Stimulated activated CD8-positive, alpha-beta memory T cell treated with anti-CD3 and anti-CD28 coated beads, Interleukin-12 subunit alpha, Interleukin-12 subunit beta, amount 100 ng/mL, for 24 hours (primary cell): ENCODE results near the gene RNF103.

Source experiments
- DNase-seq: peaks from one replicate; pipeline ENCODE4 v3.0.0-alpha.2; 2020; ENCODE audit errors: extremely low read depth

RNF103 gene

GRCh38 chr2:86566821-86567190 lies 56.9 kb downstream of the RNF103 start:
- DNase-seq, result no peak

- no peak for DNase-seq
Measured at GRCh38 chr2:86566158-86566820, 57.4 kb downstream of the RNF103 start.

GRCh38 chr2:86563650-86564061 lies 60.0 kb downstream of the RNF103 start:
- no peak for DNase-seq

DNA sequence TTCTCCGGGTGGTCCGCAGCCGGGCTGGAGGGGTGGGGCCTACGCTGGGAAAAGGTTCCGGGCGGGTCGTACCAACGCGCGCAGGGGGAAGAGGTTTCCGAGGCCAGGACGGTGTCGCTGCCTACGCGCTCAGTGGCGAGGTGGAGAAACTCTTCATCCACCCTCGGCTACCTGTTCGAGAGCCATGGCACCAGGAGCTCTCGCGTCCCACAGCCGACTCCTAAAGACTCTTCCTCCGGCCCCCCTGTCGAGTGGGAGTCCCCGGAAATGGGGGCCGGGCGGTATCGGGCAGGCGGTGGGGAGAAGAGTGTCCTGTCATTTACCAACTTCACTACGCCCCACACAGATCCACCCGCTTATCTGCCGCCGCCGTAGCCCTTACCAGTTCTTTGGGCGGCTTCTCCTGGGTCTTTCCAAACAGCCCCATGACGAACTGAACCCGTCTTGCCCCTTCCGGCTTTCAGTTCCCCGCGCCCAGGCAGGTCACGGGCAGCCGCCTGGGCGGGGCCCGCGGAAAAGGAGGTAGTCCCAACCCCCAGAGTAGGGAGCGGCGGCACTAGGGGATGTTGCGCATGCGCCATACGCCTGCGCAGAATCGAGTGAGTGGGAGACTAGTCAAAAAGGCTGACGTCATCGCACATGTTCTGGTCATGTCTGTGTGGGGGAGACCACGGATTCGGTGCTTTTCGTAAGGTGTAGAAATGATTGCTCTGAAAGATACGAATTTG lies 60.6 kb downstream of the RNF103 start, which contains the start of gene CHMP3:
CHMP3 (minus strand) TSS at position 522 of the 728 bp plus-strand sequence; CDS start at position 427, 95 bp downstream.
- DNase-seq, result peak; percentile 92

GRCh38 chr2:86562485-86562921 lies 61.2 kb downstream of the RNF103 start:
- DNase-seq, result no peak

DNA sequence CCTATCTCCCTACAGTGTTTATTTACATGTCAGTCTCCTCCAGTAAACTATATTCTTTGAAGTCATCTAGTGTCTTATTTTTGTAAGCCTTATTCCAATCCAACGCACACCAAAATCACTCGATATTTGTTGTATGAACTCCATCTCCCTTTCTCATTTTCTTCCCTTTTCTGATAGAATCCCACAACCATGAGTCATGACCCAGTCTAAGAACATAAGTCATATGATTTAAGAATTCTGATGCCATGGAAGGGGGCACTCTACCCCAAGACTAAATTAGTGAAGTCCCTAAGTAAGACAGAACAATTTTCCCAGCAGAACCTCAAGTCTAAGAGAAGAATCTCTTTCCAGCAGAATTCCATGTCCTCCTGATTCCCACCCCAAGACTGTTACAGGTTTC lies 65.8 kb downstream of the RNF103 start:
- no peak for DNase-seq

DNA sequence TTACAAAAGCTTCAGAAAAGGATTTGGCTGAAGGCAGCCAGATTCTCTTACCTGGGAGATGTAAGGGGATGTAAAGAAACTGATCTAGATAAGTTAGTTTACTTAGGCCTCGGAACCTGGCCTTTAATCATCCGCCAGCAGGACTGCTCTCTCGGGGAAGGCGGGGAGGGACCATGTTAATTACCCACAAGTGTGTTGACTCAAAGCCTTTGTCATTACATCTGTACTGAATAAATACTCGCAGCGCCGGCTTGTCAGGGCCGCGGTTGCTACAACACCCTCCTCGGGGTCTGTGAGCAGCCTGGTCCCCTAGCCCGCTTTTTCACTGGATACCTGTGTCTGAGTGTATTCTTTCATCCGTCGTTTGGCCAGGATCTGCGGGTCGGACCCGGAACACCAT lies 67.2 kb downstream of the RNF103 start:
- DNase-seq, result no peak
